ENCODE data around the gene CACNB2.
"Not testable (repeated sequence)": the region's sequence is repeated elsewhere in the genome, so short reads cannot be mapped to it uniquely, and the experiment has no call there.

The CACNB2 gene

DNA sequence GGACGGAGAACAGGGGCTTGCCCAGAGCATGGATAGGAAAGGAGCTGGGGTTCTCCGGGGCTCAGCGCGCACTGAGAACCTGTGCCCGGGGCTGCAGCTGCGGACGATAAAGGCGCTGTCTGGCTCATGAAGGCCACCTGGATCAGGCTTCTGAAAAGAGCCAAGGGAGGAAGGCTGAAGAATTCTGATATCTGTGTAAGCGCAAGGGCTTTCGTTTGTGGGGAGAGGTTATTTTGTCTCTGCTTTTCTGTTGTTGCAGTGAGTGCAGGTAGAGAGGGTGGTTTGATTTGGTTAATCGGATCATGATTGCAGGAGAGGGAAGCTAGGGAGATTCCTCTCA is 260.7 kb downstream of the CACNB2 start:
- no peak for DNase-seq (ENCODE audit: low read depth in 2 of 2)

DNA sequence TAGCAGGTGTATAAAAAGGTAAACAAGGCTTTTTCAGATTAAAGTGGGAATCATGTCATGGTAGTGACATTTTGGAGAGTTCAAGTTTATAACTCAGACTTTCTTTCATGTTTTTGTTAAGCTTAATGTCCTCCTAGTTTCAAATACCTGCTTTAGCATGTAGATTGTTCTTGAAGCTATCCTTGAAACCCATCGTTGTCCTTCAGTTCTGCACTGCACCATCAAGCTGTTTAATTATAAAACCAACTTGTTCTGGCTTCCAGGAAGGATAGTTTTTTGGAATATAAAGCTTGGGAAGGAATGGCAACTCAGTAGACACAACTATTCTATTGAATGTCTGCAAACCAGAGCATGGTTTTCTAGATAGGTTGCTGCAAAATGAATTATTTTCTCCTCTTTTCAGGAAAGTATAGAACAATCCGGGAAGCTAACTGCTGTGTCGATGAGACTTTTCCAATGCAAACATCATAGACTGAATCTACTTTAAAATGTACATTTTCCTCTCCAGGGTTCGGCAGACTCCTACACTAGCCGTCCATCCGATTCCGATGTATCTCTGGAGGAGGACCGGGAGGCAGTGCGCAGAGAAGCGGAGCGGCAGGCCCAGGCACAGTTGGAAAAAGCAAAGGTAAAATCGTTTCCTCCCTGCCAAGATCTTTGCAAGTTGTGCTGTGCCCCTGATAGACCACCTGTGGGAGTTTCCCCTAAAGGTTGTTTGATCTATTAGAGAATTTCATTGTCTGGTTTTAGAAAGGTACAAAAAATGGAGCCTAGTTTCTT is 261.4 kb downstream of the CACNB2 start:
- no peak for DNase-seq (ENCODE audit: low read depth in 2 of 2)

- DNase-seq (ENCODE audit: low read depth in 2 of 2) = no peak
Measured at GRCh38 chr10:18402853-18403252, 262.6 kb downstream of the CACNB2 start.

GRCh38 chr10:18404530-18404929 is 264.3 kb downstream of the CACNB2 start:
- no peak for DNase-seq (ENCODE audit: low read depth in 2 of 2)

- no peak for DNase-seq (ENCODE audit: low read depth in 2 of 2)
Measured at GRCh38 chr10:18406136-18406535, 265.9 kb downstream of the CACNB2 start.

GRCh38 chr10:18409599-18410397 is 269.6 kb downstream of the CACNB2 start:
- DNase-seq (ENCODE audit: low read depth in 2 of 2) = no peak

DNA sequence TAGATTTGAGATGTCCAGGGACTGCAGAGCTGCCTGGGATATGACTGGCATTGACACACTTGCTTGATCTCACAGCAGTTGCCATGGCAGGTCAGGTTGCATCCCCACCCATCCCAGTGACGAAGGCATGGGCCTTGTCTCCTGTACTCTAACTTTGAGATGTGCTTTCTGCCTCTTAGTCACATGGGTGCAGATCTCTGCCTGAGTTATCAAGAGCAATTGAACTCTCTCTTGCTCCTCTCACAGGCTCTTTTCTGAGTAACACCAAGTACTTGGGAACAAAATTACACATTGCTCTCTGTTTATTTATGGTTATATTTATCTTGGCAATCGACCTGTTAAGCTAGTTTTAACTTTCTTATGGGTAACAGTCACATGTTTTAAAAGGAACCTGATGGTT is 273.8 kb downstream of the CACNB2 start:
- DNase-seq (ENCODE audit: low read depth in 2 of 2) = no peak

DNA sequence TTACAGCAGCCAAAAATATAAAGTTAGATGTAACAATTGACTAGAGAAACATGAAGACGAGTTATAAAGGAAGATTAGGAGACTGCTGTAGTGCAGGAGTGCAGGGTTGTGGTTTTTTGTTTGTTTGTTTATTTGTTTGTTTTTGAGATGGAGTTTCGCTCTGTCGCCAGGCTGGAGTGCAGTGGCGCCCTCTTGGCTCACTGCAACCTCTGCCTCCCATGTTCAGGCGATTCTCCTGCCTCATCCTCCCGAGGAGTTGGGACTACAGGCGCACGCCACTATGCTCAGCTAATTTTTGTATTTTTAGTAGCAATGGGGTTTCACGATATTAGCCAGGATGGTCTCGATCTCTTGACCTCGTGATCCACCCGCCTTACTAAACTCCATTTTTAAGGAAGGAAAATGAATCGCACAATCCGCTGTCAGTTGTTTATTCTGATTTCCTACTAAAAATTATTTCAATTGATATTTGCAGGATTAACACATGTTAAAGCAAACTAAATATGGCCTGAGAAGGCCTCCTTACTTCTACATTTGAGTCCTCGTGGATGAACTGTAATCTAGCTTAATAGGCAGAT is 277.8 kb downstream of the CACNB2 start:
- DNase-seq (ENCODE audit: low read depth in 2 of 2) = no peak

DNA sequence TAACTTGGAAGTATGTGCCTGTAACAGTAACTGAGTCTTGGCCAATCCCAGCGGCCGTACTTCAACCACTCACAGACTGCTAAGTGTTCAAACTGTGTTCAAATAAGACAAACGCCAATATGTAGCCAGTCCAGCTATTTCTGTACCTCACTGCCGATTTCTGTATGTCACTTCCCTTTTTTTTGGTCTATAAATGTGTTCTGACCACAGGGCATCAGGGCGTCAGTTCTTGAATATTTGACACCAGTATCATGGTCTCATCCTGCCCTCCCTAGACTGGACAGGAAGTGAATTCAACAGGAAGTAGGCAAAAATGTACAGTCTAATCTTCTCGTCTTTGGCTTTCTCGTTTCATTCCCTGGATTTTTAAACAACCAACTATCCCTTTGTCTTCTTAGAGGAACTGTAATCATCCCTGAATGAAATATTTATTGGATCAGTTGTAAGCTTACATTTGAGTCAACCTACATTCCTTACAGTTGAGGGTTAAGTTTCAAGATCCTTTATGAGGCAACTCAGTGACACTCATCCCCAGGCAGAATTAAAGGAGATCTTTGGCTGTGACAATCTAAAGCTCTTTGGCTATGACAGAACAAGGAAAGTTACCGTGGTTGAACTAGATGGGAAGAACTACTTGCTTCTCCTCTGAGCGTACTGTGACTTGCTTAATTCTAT is 278.5 kb downstream of the CACNB2 start:
- no peak for DNase-seq (ENCODE audit: low read depth in 2 of 2)

GRCh38 chr10:18419945-18420344 is 279.7 kb downstream of the CACNB2 start:
- no peak for DNase-seq (ENCODE audit: low read depth in 2 of 2)

- no peak for DNase-seq (ENCODE audit: low read depth in 2 of 2)
Measured at GRCh38 chr10:18421726-18422293, 281.6 kb downstream of the CACNB2 start.

DNA sequence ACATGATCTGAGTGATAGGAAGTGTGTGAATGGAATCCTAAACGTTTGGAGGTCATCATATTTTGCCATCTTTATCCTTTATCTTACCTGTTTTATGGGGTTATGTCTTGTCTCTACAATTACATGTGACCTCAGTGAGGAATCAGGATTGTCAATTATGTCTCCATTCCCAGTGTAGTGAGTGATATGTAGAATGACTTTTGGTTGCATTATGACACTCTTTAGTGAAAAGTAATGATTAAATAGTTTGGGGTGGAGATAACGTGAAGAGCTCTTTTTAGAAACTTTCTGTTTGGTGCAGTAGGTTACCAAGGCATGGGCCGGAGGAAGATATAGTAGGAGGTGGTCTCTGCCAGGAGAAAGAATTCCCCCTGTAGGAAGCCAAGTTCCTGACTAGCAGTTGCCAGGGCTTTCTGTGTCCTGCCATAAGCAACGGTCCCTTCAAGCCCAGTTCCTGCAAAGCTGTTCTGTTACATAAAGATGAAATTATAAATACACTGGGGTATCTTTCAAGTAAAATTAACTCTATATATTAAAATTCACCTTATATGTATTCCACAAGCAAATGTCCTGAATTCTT is 282.9 kb downstream of the CACNB2 start:
- DNase-seq (ENCODE audit: low read depth in 2 of 2) = no peak

DNA sequence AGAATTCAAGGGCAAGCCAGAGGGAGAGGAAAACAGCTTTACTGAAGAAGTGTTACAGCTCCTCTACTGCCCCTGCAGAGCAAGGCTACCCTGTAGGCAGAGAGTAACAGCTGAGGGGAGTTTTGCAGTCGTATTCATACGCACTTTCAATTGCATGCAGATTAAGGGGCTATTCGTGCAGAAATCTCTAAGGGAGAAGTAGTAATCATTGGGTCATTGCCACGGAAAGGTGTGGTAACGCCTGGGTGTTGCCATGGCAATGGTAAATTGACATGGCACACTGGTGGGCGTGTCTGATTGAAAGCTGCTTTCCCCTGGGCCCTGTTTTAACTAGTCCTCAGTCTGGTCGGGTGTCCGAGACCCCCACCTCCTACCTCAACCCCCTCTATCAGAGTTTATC is 284.0 kb downstream of the CACNB2 start:
- DNase-seq (ENCODE audit: low read depth in 2 of 2) = no peak

GRCh38 chr10:18429335-18429734 is 289.1 kb downstream of the CACNB2 start:
- no peak for DNase-seq (ENCODE audit: low read depth in 2 of 2)

DNA sequence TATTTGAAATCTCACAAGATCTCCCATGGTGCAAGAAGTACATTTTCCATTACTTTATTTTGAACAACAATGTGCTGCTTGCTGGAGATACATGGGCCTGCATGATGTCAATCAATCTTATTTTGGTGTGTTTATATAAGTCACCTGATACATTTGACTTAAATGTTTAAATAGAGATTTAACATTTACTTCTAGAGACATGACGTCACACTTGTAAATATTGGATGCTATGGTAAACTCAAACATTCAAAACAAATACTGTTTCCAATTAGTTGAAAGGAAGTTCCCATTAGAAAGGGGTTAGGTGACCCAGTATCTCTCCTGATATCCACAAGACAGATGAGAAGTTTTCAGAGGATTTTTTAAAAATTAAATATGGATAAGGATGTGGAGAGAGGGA is 296.7 kb downstream of the CACNB2 start:
- DNase-seq (ENCODE audit: low read depth in 2 of 2) = no peak

DNA sequence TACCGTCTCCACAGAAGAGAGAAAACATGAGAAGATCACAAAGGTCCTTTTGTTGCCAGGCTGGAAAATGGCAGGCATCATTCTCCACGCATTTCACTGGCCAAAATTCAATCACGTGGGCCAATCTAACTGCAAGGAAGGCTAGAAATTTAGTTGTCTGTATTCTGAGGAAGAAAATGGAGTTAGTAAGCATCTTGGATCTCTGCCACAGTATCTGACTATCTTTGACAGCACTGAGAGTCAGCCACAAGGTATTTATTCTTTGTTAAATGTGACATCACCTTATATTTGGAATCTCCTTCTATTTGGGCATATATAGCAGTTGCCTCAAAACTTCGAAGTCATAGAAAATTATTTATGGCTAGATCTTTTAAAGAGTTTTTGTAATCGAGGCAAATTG is 297.3 kb downstream of the CACNB2 start:
- no peak for DNase-seq (ENCODE audit: low read depth in 2 of 2)

- DNase-seq (ENCODE audit: low read depth in 2 of 2) = no peak
Measured at GRCh38 chr10:18438361-18439126, 298.3 kb downstream of the CACNB2 start.

DNA sequence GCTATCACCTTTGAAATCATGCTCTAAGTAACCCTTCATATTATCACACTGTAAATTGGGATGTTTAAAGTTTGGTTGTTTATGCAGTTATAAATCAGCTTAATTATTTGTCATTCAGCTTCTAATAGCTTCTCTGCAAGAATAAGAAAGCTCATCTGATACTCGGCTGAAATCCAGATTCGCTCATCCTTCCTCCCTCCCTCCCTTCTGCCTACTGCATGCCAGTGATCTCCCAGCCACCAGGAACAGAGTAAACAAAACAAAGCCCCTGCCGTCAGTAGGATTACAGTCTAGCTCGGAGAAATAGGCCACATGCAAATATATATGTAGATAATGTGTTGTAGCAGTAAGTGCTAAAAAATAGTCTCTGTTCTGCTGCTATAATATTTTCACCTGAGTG is 299.4 kb downstream of the CACNB2 start:
- no peak for DNase-seq (ENCODE audit: low read depth in 2 of 2)

DNA sequence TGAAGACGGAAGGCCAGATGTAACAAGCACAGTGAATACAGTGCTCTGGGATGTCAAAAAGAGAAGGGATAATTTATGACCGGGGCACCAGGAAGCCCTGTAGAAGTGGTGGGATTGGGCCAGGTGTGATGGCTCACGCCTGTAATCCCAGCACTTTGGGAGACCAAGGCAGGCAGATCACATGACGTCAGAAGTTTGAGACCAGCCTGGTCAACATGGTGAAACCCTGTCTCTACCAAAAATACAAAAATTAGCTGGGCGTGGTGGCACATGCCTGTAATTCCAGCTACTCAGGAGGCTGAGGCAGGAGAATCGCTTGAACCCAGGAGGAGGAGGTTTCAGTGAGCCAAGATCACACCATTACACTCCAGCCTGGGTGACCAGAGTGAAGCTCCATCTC is 305.4 kb downstream of the CACNB2 start:
- DNase-seq (ENCODE audit: low read depth in 2 of 2) = not testable (repeated sequence)

GRCh38 chr10:18446205-18446604 is 306.0 kb downstream of the CACNB2 start:
- DNase-seq (ENCODE audit: low read depth in 2 of 2) = no peak

DNA sequence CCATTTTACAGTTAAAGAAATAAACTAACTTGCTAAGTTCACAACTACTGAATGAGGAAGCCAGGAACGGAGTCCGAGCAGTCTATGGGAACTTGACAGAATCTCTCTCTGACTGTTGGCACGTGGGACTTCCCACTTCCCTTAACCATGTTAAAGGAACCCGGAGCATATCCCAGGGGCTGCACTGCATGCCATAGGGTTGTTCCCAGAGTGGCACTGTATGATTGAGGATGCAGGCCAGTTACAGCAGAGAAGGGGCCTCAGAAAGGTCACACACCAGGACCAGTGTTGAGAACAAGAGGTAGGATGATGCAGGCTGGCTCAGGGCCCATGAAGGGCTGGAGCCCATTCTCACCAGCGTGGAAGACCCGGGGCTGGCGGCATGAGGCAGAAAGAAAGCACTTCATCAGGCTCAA is 309.4 kb downstream of the CACNB2 start:
- DNase-seq (ENCODE audit: low read depth in 2 of 2) = no peak
